Heart left ventricle (tissue), 13 donors: Measurements from ENCODE around the gene SEMA3E.

Experiments
- CTCF ChIP-seq, 12 donors: fragments of 200-600 bp; sonication (generic) in 4 of 12; IDR thresholded peaks; one replicate each; pipeline versions ENCODE4 v1.5.0 to v1.8.0; 2018 to 2022; ENCODE audit warnings: antibody characterized with exemption in 12 of 12, mild to moderate bottlenecking in 5 of 12
- POLR2A ChIP-seq, 2 donors: fragments of 450-650 bp; IDR thresholded peaks; one replicate each; pipeline ENCODE4 v1.6.1; 2017; ENCODE audit warnings: antibody characterized with exemption in 2 of 2, mild to moderate bottlenecking in 2 of 2, moderate library complexity in 2 of 2
- donor health status: ischemic (EF 13 %, LVEDD 7.1; RV severe dilation, severe dysfunction).
- donor health status: DM: no; HTN: yes; CAD: no.
- donor health status: DM: no; HTN: no; CAD: no.
- donor health status: ischemic (EF 25% LVEDD 6.9; RV normal size, moderate dysfunction).
- donor health status: ischemic (EF 25% LVEDD 5.7; RV mildly dilated, moderate dysfunction).
- donor health status: ischemic (EF 35%, LVEDD 5.7; RV mildly dilated, moderate dysfunction).
- donor health status: nonischemic (EF 11% LVEDD 7.7; RV severe dilation, severe dysfunction).
- donor health status: DM: yes; HTN: yes; CAD: no.
- donor health status: PGD.
- donor health status: ischemic (EF 29% LVEDD 5.4; RV normal size, mild dysfunction).
- donor health status: nonischemic (EF 23%, LVEDD 6.1; RV moderate dilation, normal function).

- no peak for TF ChIP-seq CTCF (IDR thresholded peaks at IDR 0.05)
- no peak for TF ChIP-seq POLR2A (IDR thresholded peaks at IDR 0.05)
Measured at GRCh38 chr7:83617858-83618257, 31.1 kb downstream of the SEMA3E start.
